AG04449 (cell line): ENCODE results near the gene GPC3.

Experiments
- CTCF ChIA-PET: fragments of 350-600 bp; formaldehyde crosslinking; extraction: SDS; loops from one replicate; lab custom pipeline; 2021; ENCODE audit warnings: antibody characterized with exemption; lab: Yijun Ruan, JAX
- POLR2A ChIA-PET: fragments of 400-600, 350-600 bp; formaldehyde crosslinking; extraction: SDS; loops from one replicate; lab custom pipeline; 2020; ENCODE audit warnings: antibody characterized with exemption, inconsistent platforms; lab: Yijun Ruan, JAX
- DNase-seq: peaks from one replicate; pipeline ENCODE4 v3.0.0-alpha.2; 2010; ENCODE audit warnings: low read depth, low spot score
- H3K4me3 ChIP-seq: 2 replicates; pipeline ENCODE4 v1.5.1; 2011; ENCODE audit warnings: low read depth, mild to moderate bottlenecking, control low read depth, low read length
- CTCF ChIP-seq: IDR thresholded peaks from one replicate; pipeline ENCODE4 v1.5.1; 2011; ENCODE audit warnings: mild to moderate bottlenecking, moderate library complexity, low read length, control low read depth, inconsistent platforms; ENCODE audit not compliant: insufficient read depth; ENCODE audit errors: missing control alignments

Gene GPC3

DNA sequence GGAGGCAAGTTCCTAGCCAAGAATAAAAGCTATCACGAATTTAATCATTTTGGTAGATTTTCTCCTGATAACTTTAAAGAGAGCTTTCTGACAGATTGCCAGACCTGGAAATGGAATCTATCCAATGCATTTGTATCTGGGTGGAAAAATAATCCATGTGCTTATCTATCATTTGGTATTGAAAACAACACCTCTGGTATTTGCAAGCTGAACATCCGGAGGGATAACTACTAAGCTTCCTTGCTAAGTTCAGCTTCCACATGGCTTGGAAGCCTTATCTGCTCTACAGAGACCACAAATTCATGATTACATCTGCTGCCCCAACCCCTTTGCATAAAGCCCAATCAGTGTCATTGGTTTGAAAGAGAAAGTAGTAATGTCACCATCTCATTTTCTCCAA lies 230.7 kb downstream of the GPC3 start:
- CTCF ChIA-PET = no interaction called here
- POLR2A ChIA-PET = no interaction called here
- no peak overlapping the region for H3K4me3 ChIP-seq
- no peak for TF ChIP-seq CTCF
- no peak for DNase-seq

GRCh38 chrX:133749951-133750350 lies 235.4 kb downstream of the GPC3 start:
- TF ChIP-seq CTCF = no peak
- no peak for DNase-seq
- POLR2A ChIA-PET = no interaction called here
- CTCF ChIA-PET = interaction anchor here (0.9 kb wide), 1 partner anchor 43 kb away, joined by 3 read pairs; no protein-coding TSS in a partner anchor
- H3K4me3 ChIP-seq = no peak overlapping the region

DNA sequence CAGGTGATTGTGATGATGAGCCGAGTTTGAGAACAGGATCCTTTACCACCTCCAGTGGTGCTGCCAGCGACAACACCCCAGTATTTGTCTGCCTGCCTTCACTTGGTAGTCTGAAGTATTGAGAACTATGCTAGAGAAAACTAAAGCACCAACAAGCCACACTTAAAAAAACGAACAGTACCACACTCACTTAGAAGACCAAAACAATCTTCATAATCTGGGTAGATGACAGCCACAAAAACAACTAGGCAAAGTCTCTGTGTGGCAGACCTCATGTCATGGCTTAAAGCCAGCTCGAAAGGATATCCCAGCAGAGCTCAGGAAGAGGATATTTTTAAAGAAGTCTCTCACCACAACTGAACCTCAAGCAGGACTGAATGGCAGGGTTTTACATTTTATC lies 236.0 kb downstream of the GPC3 start:
- DNase-seq = no peak
- no peak overlapping the region for H3K4me3 ChIP-seq
- CTCF ChIA-PET = interaction anchor here (0.9 kb wide), 1 partner anchor 43 kb away, joined by 3 read pairs; no protein-coding TSS in a partner anchor
- POLR2A ChIA-PET = no interaction called here
- no peak for TF ChIP-seq CTCF

DNA sequence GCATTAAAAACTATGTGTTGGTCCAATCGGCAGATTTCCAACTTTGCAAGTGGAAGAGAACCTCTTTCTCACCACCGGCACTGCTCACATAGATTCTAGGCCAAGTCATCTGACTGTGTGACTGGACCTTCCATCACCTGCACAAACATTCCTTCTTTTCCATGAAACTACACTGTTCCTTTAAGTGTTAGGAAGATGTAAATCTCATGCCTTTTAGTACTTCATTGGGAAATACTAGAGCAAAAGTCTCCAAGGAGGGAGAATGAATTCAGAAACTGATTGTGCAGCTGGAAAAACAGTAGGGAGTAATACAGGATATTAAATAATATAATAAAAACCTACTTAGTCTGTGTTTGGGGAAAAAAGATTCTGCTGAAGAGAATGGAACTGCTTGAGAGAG lies 238.2 kb downstream of the GPC3 start:
- ChIA-PET CTCF (no interaction called here), POLR2A (interaction anchor here (0.6 kb wide), 1 partner anchor 687 kb away, joined by 4 read pairs; no protein-coding TSS in a partner anchor)
- H3K4me3 ChIP-seq = no peak overlapping the region
- TF ChIP-seq CTCF = no peak
- no peak for DNase-seq

- no peak for TF ChIP-seq CTCF
- ChIA-PET CTCF (interaction anchor here (1.2 kb wide), 1 partner anchor 32 kb away, joined by 3 read pairs; no protein-coding TSS in a partner anchor), POLR2A (no interaction called here)
- DNase-seq = no peak
- H3K4me3 ChIP-seq = no peak overlapping the region
Measured at GRCh38 chrX:133746593-133746992, 238.8 kb downstream of the GPC3 start.

GRCh38 chrX:133745349-133745748 lies 240.0 kb downstream of the GPC3 start:
- H3K4me3 ChIP-seq = no peak overlapping the region
- TF ChIP-seq CTCF = no peak
- no peak for DNase-seq
- ChIA-PET POLR2A (no interaction called here), CTCF (no interaction called here)
